H9 (cell line): ENCODE data around the gene SLC6A7. TPM values are rescaled to one million over a fixed set of nuclear protein-coding genes. Genes with fewer than 3 reads are reported as not detected.

Source experiments
- DNase-seq: peaks from one replicate; pipeline ENCODE4 v3.0.0-alpha.2; 2017
- H2AFZ ChIP-seq: one replicate; pipeline ENCODE4 v1.6.1; 2013; ENCODE audit warnings: mild to moderate bottlenecking, low read length, control low read depth, moderate library complexity
- H2AK5ac ChIP-seq: 2 replicates; pipeline ENCODE4 v1.6.1; 2013; ENCODE audit warnings: low read length, control low read depth, mixed read lengths; ENCODE audit not compliant: insufficient read length
- H2BK120ac ChIP-seq: one replicate; pipeline ENCODE4 v1.6.1; 2013; ENCODE audit warnings: low read depth, mild to moderate bottlenecking, low read length, control low read depth, inconsistent platforms; ENCODE audit not compliant: poor library complexity, severe bottlenecking
- H2BK12ac ChIP-seq: 2 replicates; pipeline ENCODE4 v1.6.1; 2013; ENCODE audit warnings: low read length, control low read depth, mixed read lengths, low read depth; ENCODE audit not compliant: insufficient read length
- H2BK15ac ChIP-seq: 2 replicates; pipeline ENCODE4 v1.6.1; 2013; ENCODE audit warnings: low read depth, low read length, control low read depth
- H2BK20ac ChIP-seq: one replicate; pipeline ENCODE4 v1.6.1; 2013; ENCODE audit warnings: low read depth, mild to moderate bottlenecking, low read length, control low read depth, inconsistent platforms; ENCODE audit not compliant: poor library complexity, severe bottlenecking
- H2BK5ac ChIP-seq: 2 replicates; pipeline ENCODE4 v1.6.1; 2013; ENCODE audit warnings: low read length, control low read depth, mixed read lengths; ENCODE audit not compliant: insufficient read length
- H3K14ac ChIP-seq: 2 replicates; pipeline ENCODE4 v1.6.1; 2013; ENCODE audit warnings: low read length, control low read depth; ENCODE audit not compliant: insufficient read depth
- H3K18ac ChIP-seq: 2 replicates; pipeline ENCODE4 v1.6.1; 2013; ENCODE audit warnings: low read depth, mild to moderate bottlenecking, mixed read lengths, low read length, control low read depth; ENCODE audit not compliant: insufficient read length
- H3K23ac ChIP-seq: 2 replicates; pipeline ENCODE4 v1.6.1; 2013; ENCODE audit warnings: low read length, control low read depth, mixed read lengths, low read depth; ENCODE audit not compliant: insufficient read length
- H3K23me2 ChIP-seq: 2 replicates; pipeline ENCODE4 v1.6.1; 2013; ENCODE audit warnings: low read depth, mild to moderate bottlenecking, mixed read lengths, low read length, control low read depth; ENCODE audit not compliant: insufficient read length, poor library complexity, severe bottlenecking
- H3K27ac ChIP-seq: 2 replicates; pipeline ENCODE4 v1.5.1; 2013; ENCODE audit warnings: low read length, control low read depth, mixed read lengths, low read depth; ENCODE audit not compliant: insufficient read length
- H3K27me3 ChIP-seq: 2 replicates; pipeline ENCODE4 v1.6.1; 2013; ENCODE audit warnings: low read length, control low read depth, inconsistent platforms; ENCODE audit not compliant: insufficient read depth
- H3K4ac ChIP-seq: 2 replicates; pipeline ENCODE4 v1.6.1; 2013; ENCODE audit warnings: low read depth, mild to moderate bottlenecking, control low read depth, inconsistent platforms, low read length, moderate library complexity
- H3K4me1 ChIP-seq: 2 replicates; pipeline ENCODE4 v1.6.1; 2013; ENCODE audit warnings: low read length, control low read depth, inconsistent platforms; ENCODE audit not compliant: insufficient read depth
- H3K4me2 ChIP-seq: 2 replicates; pipeline ENCODE4 v1.6.1; 2013; ENCODE audit warnings: low read length, control low read depth, mixed read lengths; ENCODE audit not compliant: insufficient read length, insufficient read depth
- H3K56ac ChIP-seq: 2 replicates; pipeline ENCODE4 v1.6.1; 2013; ENCODE audit warnings: low read depth, mild to moderate bottlenecking, mixed read lengths, low read length, control low read depth; ENCODE audit not compliant: insufficient read length
- H3K79me1 ChIP-seq: 2 replicates; pipeline ENCODE4 v1.6.1; 2013; ENCODE audit warnings: low read depth, mild to moderate bottlenecking, moderate library complexity, low read length, control low read depth, inconsistent platforms; ENCODE audit not compliant: insufficient read depth, poor library complexity, severe bottlenecking
- H3K79me2 ChIP-seq: 2 replicates; pipeline ENCODE4 v1.6.1; 2013; ENCODE audit warnings: low read length, control low read depth, inconsistent platforms; ENCODE audit not compliant: insufficient read depth
- H3K9ac ChIP-seq: 2 replicates; pipeline ENCODE4 v1.6.1; 2013; ENCODE audit warnings: low read length, control low read depth, mixed read lengths; ENCODE audit not compliant: insufficient read length; ENCODE audit errors: extremely low read depth
- H3K9me3 ChIP-seq: one replicate; pipeline ENCODE4 v1.6.1; 2013; ENCODE audit warnings: low read depth, low read length, inconsistent platforms; ENCODE audit not compliant: control insufficient read depth
- H3T11ph ChIP-seq: one replicate; pipeline ENCODE4 v1.6.1; 2013; ENCODE audit warnings: mild to moderate bottlenecking, low read length, control low read depth, inconsistent platforms
- H4K20me1 ChIP-seq: one replicate; pipeline ENCODE4 v1.6.1; 2013; ENCODE audit not compliant: control insufficient read depth, insufficient read length, insufficient read depth
- H4K5ac ChIP-seq: 2 replicates; pipeline ENCODE4 v1.6.1; 2013; ENCODE audit warnings: low read depth, mild to moderate bottlenecking, mixed read lengths, low read length, control low read depth; ENCODE audit not compliant: insufficient read length
- H4K8ac ChIP-seq: replicated peaks from 2 replicates; pipeline ENCODE4 v1.6.1; 2013; ENCODE audit warnings: low read length, control low read depth, mixed read lengths, low read depth; ENCODE audit not compliant: insufficient read length
- H4K91ac ChIP-seq: 2 replicates; pipeline ENCODE4 v1.6.1; 2013; ENCODE audit warnings: low read depth, mild to moderate bottlenecking, moderate library complexity, mixed read lengths, low read length, control low read depth; ENCODE audit not compliant: insufficient read length
- H3K27ac Mint-ChIP-seq, 3 experiments: 2 replicates in 2 of 3; 3 replicates in 1 of 3; pipeline ENCODE4 v1.8.0; 2020 to 2021; ENCODE audit warnings: mixed read lengths in 3 of 3, mild to moderate bottlenecking in 1 of 3, moderate library complexity in 1 of 3
- H3K27me3 Mint-ChIP-seq: 2 replicates; pipeline ENCODE4 v1.8.0; 2021; ENCODE audit warnings: low read depth, mild to moderate bottlenecking, moderate library complexity, mixed read lengths
- H3K36me3 Mint-ChIP-seq, 3 experiments: 2 replicates in 2 of 3; 3 replicates in 1 of 3; pipeline ENCODE4 v1.8.0; 2020 to 2021; ENCODE audit warnings: low read depth in 3 of 3, mixed read lengths in 3 of 3; ENCODE audit not compliant: insufficient read depth in 1 of 3
- H3K4me1 Mint-ChIP-seq, 2 experiments: 2 replicates each; pipeline ENCODE4 v1.8.0; 2020; ENCODE audit warnings: mixed read lengths in 2 of 2
- H3K4me3 Mint-ChIP-seq, 2 experiments: 2 replicates in 1 of 2; 3 replicates in 1 of 2; pipeline ENCODE4 v1.8.0; 2020 to 2021; ENCODE audit warnings: mild to moderate bottlenecking in 2 of 2, mixed read lengths in 2 of 2, moderate library complexity in 1 of 2
- H3K9me3 Mint-ChIP-seq, 2 experiments: 2 replicates in 1 of 2; 3 replicates in 1 of 2; pipeline ENCODE4 v1.8.0; 2020; ENCODE audit warnings: mild to moderate bottlenecking in 2 of 2, mixed read lengths in 2 of 2, moderate library complexity in 1 of 2
- CTCF ChIP-seq: fragments of 200-600 bp; sonication (generic); conservative IDR thresholded peaks from 3 replicates; pipeline ENCODE4 v1.8.0; 2021; ENCODE audit warnings: antibody characterized with exemption, mild to moderate bottlenecking
- WGBS: extraction: QIAGEN DNeasy Blood & Tissue Kit; methylation state at CpG from one replicate; pipeline ENCODE4 v1.1.7; 2013; ENCODE audit warnings: missing lambda C conversion rate, low lambda C conversion rate, mixed read lengths; ENCODE audit not compliant: insufficient read length; ENCODE audit errors: extremely low coverage; 5-methylcytosine and 5-hydroxymethylcytosine counted together
- total RNA-seq: library from RNA; stranded (reverse); gene quantifications from 2 replicates; pipeline ENCODE4 v1.2.1, GENCODE V29; 2021

The SLC6A7 gene
- total RNA-seq, 1 experiment from 2014 or later, result not detected

- WGBS, result no CpG with 5 or more reads among the region's 14 CpGs
- Histone ChIP-seq H3K4ac (no peak overlapping the region), H4K20me1 (no peaks in the 10 kb centered on the region), H3K79me2 (no peaks in the 10 kb centered on the region), H3K4me2 (no peak overlapping the region), H2BK20ac (no peak overlapping the region), H4K8ac (no peak overlapping the region), H3K4me1 (peaks cover 5% of the 10 kb centered on the region; the same call in 1 of the 2 replicates), H3K56ac (no peak overlapping the region), H2AK5ac (no peak overlapping the region), H2BK15ac (no peak overlapping the region), H3K9ac (no peak overlapping the region), H2BK5ac (no peak overlapping the region), H3K27me3 (no peaks in the 10 kb centered on the region), H3K23me2 (no peaks in the 10 kb centered on the region), H3T11ph (no peak overlapping the region), H3K79me1 (no peaks in the 10 kb centered on the region), H3K14ac (no peak overlapping the region), H2BK12ac (no peak overlapping the region), H4K91ac (no peak overlapping the region), H4K5ac (no peak overlapping the region), H3K9me3 (no peaks in the 10 kb centered on the region), H3K27ac (no peak overlapping the region), H3K23ac (no peak overlapping the region), H2AFZ (no peak overlapping the region), H2BK120ac (no peak overlapping the region), H3K18ac (no peak overlapping the region)
- DNase-seq, result no peak
- no peak overlapping the region for H3K27ac Mint-ChIP-seq
- H3K36me3 Mint-ChIP-seq, result no peaks in the 10 kb centered on the region
- H3K4me3 Mint-ChIP-seq, result no peak overlapping the region
- peaks cover 21 to 27% of the 10 kb centered on the region in 2 experiments for H3K4me1 Mint-ChIP-seq
- no peak for TF ChIP-seq CTCF
- peaks cover 6% of the 10 kb centered on the region; the same call in 1 of the 2 replicates for H3K27me3 Mint-ChIP-seq
- no peaks in the 10 kb centered on the region for H3K9me3 Mint-ChIP-seq
Observed at GRCh38 chr5:150146862-150147601, 42.8 kb upstream of the SLC6A7 start.
